ENCODE data around the gene FGD2. TPM values are rescaled to one million over a fixed set of nuclear protein-coding genes. Genes with fewer than 3 reads are reported as not detected.

The FGD2 gene
- total RNA-seq, 1 experiment from 2014 or later = not detected

GRCh38 chr6:37017606-37018197 lies 12.2 kb downstream of the FGD2 start:
- DNase-seq (ENCODE audit: low spot score) = no peak

DNA sequence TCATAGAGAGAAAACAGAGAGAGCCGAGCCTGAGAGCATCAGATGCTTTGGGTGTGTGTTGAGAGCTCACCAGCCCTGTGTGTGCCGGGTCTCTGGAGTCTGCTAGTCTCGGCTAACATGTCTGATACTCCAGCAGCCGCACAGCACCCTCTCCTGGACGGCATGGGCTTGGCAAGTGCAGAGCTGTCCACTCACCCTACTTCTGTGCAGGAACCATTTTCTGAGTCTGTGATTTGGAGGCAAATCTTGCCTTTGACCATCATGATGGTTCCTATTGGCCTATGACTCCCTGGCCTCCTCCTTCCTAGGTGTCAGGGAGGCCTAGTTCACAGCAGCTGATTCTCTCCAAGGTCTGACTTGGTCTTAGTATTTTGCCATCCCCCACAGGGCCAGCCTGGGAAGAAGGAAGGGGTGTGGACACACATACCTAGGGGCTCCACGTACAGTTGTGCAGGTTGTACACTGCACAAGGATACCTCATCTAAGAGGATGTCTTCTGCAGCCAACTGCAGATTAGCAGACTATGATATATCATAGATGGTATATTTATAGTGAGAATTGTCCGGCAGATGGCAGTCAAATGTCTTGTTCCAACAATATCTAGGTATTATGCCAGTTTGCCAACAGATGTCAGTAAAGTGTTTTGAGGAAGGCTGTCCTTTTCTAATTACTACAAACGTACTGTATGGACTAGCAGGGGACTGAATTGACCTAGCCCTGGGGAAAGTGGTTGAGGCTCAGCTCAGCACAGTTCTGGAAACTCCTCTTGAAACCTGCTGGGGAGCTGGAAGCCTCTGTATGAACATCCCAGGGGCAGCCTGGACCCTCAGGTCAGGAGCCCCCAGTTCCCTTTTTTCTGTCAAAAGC lies 13.0 kb downstream of the FGD2 start:
- DNase-seq (ENCODE audit: low spot score) = peak; percentile 82

- no peak for DNase-seq (ENCODE audit: low spot score)
These were observed 13.6 kb downstream of the FGD2 start for GRCh38 chr6:37019065-37019450.

- DNase-seq (ENCODE audit: low spot score) = no peak
These were observed 14.9 kb downstream of the FGD2 start for GRCh38 chr6:37020381-37020780.

GRCh38 chr6:37020812-37021211 lies 15.4 kb downstream of the FGD2 start:
- DNase-seq (ENCODE audit: low spot score) = no peak

DNA sequence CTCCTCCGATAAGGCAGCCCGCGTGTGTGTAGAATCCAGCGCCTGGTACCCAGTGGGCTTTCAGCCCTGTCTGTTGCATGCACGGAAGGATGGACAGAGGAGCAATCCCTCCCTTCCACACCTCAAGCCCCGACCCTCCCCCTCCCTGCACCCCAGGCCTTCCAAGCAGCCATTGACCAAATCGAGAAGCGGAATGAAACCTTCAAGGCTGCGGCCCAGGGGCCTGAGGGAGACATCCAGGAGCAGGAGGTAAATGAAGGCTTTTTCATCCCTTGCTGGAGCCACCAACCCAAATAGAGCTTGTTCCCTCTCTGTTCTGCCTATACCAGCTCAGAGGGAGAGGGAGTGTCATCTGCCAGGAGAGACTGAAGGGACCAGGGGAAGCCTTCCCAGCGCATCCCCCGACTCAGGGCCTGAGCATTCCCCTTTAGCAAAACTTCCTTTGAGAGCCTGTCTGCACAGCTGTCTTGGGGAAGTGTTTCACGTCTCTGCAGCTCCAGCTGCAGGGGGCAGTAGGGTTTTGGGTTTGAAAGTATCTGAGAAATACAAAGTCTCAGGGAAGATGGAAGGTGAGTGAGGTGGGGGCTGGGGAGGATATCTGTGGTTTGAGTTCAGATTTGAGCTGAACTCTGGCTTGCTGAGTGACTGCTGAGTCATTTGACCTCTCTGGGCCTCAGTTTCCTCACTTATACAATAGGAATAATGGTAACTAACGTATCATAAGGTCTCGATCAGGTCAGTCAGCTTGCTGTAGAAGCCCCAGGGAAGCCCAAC lies 16.1 kb downstream of the FGD2 start:
- DNase-seq (ENCODE audit: low spot score) = peak; percentile 43

GRCh38 chr6:37022135-37022863 lies 16.8 kb downstream of the FGD2 start:
- no peak for DNase-seq (ENCODE audit: low spot score)

DNA sequence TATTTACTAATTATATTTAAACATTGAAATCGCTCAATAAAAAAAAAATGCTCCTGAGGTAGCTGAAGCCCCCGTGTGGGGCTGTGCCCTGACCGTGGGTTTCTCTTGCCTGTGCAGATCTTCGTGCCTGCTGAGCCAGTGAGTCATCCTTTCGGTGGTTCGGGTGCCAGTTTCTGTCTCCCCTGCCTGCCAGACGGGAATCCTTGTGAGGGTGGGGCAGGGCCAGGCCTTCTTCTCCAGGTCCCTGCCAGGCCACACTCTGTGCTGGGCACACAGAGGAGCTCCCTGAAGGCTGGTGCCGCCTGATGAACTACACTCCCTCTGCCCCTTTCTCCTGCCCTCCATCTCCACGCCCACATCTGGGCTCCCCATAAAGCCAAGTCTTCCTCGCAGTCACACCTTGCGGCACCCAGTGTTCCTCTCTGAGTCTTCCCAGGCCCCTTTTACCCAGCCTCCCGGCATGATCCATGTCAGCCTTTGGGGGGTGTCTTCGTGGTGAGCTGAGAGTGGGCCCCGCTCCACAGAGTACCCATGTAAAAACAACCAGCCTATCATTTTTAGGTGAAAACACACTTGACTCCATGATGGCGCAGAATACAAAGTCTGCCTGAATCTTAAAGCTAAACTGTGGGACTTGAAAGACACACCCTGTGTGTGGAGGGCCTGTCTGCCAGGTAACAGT lies 19.3 kb downstream of the FGD2 start:
- peak; percentile 53 for DNase-seq (ENCODE audit: low spot score)

DNA sequence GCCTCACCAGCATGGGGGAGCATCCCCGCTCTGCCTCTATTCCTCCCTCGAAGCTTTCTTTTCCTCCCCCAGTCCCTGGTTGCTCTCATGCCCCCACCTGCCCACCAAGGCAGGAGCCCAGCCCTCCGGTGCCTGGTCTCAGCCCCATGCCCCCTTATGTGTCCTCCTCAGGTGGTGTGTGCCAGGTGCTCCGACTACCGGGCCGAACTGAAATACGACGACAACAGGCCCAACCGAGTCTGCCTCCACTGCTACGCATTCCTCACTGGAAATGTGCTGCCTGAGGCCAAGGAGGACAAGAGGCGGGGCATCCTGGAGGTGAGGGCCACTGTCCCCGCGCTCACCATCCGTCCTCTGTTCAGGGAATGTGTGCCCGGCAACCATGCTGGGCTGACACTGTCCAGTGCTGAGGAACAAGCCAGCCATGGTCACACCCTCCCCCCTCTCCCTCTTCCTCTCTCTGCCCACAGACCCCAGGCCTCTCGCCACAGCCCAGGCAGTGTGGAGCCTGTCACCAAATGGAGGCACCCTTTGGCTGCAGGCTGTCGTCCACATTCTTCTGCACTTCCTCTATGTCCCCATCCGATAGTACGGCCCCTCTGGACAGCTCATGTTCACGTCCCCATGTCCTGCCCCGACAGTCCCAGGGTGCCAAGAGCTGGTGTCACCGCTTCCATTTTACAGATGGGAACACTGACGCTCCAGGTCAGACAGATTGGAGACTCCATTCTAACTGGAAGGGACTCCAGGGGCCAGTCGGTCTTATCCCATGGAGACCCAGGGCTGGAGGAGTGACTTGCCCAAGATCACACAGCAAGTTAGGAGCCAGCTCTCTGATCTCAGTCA lies 20.4 kb downstream of the FGD2 start:
- no peak for DNase-seq (ENCODE audit: low spot score)

DNA sequence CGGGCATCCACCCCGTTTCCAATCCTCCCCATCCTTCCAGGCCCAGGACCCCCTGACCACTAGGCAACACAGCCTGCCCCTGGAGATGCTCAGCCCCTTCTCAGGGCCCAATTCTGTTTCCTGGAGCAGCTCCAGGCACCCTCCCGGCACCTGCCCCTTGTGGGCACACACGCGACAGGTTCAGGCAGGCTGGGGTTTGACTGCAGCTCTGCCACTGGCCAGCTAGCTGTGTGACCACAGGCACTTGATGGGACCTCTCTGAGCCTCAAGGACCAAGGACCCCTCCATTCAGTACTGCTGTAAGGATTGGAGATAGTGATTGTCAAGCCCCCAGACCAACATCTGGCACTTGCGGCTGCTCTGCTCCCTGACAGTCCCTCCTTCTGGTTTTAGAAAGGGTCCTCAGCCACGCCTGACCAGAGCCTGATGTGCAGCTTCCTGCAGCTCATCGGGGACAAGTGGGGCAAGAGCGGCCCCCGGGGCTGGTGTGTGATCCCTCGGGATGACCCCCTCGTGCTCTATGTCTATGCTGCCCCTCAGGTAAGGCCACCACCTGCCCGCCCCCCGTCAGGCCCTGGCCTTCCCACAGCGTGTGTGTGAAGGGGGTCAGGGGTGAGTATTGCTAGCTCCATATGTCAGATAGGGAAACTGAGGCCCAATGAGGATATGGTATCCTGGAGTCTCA lies 21.7 kb downstream of the FGD2 start:
- no peak for DNase-seq (ENCODE audit: low spot score)

- no peak for DNase-seq (ENCODE audit: low spot score)
These were observed 22.5 kb downstream of the FGD2 start for GRCh38 chr6:37027811-37028469.

GRCh38 chr6:37029249-37029971 lies 24.0 kb downstream of the FGD2 start:
- DNase-seq (ENCODE audit: low spot score) = peak; percentile 92

DNA sequence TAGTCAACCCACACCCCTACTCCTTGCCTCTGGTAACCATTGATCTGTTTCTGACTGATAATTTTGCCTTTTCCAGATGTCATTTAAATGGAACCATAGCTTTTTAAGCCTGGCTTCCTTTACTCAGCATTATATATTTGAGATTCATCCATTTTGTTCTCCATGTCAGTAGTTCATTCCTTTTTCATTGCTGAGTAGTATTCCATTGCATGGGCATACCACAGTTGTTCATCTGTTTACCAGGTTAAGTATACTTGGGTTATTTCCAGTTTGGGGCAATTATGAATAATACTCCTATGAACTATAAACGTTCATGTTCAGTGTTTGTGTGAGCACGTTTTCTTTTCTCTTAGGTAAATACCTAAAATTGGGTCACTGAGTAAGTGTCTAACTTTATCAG lies 25.1 kb downstream of the FGD2 start:
- DNase-seq (ENCODE audit: low spot score) = no peak

DNA sequence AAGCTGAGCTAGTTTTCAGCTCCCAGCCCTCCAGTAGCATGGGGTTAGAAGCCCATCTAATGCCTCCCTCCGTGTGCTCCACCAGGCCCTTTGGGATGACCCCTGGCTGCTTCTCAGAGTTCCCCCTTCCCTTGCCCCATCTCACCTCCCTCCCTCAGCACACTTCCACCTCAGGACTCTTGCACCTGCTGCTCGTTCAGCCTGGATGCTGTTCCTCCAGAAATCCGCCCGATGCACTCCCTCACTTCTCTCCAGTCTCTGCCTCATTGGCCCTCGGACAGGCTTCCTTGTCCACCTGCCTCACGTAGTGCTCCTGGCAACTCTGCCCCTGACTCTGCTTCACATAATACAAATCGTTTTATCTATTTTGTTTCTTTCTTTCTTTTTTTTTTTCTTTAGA lies 26.8 kb downstream of the FGD2 start:
- no peak for DNase-seq (ENCODE audit: low spot score)

DNA sequence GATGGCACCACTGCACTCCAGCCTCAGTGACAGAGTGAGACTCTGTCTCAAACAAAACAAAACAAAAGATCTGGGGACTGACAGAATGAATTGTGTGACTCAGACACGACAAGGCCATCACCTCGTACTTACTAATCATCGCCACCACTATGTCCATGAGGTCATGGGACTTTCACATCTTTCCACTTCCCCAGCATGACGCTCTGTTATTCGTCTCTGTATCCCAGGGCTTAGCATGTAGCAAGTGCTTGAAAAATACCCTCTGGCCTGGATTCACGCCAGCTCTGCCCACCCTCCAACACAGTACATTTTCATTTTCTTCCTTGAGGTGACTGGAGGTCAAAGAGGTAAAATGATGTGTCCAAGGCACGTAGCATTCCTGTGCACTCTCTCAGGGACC lies 27.8 kb downstream of the FGD2 start:
- peak; percentile 16 for DNase-seq (ENCODE audit: low spot score)

DNA sequence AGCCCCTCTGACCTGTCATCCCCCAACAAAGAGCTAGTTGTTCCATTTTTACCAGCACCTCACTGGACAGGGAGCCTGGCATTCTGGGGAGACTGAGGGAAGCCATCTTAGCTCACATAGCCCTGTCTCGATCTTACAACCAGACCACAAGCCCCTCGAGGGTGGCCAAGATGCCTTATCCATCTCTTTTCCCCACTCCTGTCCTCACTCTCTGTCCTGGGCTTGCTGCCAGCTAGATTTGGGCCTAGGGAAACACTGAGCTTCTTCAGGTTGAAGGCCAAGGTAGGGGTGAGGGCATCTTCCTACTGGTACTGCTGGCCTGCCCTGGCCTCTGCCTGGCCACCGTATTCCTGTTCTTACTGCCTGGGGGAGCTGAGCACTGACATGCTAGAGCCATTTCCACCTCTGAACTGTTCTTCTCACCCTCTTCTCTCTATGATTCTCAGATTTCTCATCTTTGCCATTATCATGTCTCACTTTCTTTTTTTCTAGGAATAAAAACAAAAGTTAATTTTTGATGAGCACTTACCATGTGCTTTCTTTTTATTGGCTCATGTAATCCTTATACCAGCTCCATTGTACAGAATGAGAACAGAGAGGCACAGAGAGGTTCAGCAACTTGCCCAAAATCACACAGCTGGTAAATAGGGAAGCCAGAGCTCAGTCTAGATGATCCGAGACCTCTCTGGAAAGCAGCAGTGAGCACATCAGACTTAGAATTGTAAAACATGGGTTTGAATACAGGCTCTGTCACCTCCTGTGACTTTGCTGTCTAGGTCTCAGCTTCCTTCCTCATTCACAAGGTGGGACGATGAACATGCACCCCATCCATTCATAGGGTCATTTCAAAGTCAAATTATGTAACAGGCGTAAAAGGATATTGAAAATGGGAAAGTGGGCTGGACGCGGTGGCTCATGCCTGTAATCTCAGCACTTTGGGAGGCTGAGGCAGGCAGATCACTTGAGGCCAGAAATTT lies 28.7 kb downstream of the FGD2 start:
- no peak for DNase-seq (ENCODE audit: low spot score)

GRCh38 chr6:37036146-37036545 lies 30.7 kb downstream of the FGD2 start:
- no peak for DNase-seq (ENCODE audit: low spot score)
